Measurements from ENCODE around the gene MYPN. TPM values are rescaled to one million over a fixed set of nuclear protein-coding genes. Genes with fewer than 3 reads are reported as not detected.
A peak's percentile ranks its signal among the peaks of the same experiment; 100 is the strongest.
"Not testable (repeated sequence)": the region's sequence is repeated elsewhere in the genome, so short reads cannot be mapped to it uniquely, and the experiment has no call there.

MYPN gene, protein sequence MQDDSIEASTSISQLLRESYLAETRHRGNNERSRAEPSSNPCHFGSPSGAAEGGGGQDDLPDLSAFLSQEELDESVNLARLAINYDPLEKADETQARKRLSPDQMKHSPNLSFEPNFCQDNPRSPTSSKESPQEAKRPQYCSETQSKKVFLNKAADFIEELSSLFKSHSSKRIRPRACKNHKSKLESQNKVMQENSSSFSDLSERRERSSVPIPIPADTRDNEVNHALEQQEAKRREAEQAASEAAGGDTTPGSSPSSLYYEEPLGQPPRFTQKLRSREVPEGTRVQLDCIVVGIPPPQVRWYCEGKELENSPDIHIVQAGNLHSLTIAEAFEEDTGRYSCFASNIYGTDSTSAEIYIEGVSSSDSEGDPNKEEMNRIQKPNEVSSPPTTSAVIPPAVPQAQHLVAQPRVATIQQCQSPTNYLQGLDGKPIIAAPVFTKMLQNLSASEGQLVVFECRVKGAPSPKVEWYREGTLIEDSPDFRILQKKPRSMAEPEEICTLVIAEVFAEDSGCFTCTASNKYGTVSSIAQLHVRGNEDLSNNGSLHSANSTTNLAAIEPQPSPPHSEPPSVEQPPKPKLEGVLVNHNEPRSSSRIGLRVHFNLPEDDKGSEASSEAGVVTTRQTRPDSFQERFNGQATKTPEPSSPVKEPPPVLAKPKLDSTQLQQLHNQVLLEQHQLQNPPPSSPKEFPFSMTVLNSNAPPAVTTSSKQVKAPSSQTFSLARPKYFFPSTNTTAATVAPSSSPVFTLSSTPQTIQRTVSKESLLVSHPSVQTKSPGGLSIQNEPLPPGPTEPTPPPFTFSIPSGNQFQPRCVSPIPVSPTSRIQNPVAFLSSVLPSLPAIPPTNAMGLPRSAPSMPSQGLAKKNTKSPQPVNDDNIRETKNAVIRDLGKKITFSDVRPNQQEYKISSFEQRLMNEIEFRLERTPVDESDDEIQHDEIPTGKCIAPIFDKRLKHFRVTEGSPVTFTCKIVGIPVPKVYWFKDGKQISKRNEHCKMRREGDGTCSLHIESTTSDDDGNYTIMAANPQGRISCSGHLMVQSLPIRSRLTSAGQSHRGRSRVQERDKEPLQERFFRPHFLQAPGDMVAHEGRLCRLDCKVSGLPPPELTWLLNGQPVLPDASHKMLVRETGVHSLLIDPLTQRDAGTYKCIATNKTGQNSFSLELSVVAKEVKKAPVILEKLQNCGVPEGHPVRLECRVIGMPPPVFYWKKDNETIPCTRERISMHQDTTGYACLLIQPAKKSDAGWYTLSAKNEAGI (N-terminal part only)
- not detected for polyA plus RNA-seq

DNA sequence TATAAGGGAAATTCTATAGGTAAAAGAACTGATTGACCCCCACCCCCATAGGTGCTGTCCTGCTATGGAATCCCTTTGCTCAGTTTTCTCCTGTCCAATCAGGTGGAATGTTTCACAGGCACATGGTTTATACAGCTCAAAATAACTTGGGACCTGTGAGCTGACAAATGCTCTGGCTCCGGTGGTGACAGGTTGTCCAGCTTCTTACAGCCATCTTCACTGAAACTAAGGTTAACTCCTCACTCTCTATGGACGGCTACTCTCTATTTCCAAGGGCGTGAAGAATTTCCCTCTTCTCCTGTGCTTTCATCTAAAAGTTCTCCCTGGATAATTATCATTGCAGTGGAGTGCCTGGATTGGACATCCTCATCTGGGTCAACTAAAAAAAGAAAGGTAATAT lies at the start of gene MYPN:
Gene MYPN, plus strand, starts transcription at position 158 of the 400 bp plus-strand sequence. CDS start 11,951 bp downstream, outside the sequence.
- no peaks in the 10 kb centered on the region for H3K36me3 Mint-ChIP-seq
- H3K27me3 Mint-ChIP-seq (ENCODE audit: low read depth in 3 of 3): peaks cover 0 to 4% (median 3%) of the 10 kb centered on the region in 3 donors
- H3K27ac Mint-ChIP-seq: no peak within 1 kb of the TSS
- H3K4me3 Mint-ChIP-seq: no peak within 1 kb of the TSS
- no peaks in the 10 kb centered on the region for H3K4me1 Mint-ChIP-seq
- peaks cover 0 to 1% (median 0%) of the 10 kb centered on the region in 6 donors for H3K9me3 Mint-ChIP-seq
- no peak for DNase-seq

DNA sequence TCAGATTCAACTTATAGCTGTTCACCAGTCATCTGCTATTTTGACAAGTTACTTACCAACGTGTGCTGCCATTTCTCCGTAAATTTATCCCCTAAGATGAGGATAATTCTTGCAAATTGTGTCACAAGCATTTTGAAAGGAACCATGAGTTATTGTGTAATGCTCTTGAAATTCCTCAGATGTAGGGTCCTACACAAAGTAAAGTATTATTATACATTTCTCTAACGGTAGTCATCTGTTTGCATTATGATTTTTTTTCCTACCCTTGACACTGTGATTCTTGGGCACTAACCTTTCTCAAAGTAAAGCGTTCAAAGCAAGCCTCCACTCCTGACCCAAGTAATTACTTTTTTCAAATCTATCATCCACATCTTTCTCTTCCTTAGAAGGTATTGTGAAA lies 42.3 kb upstream of the MYPN start:
- H3K4me1 Mint-ChIP-seq: peaks cover 24 to 59% of the 10 kb centered on the region in 2 donors

GRCh38 chr10:68067508-68067907 lies 41.8 kb upstream of the MYPN start:
- H3K27me3 Mint-ChIP-seq (ENCODE audit: low read depth in 3 of 3): no peaks in the 10 kb centered on the region
- H3K36me3 Mint-ChIP-seq: peaks cover 0 to 5% (median 3%) of the 10 kb centered on the region in 3 donors
- H3K27ac Mint-ChIP-seq: no peak overlapping the region
- peaks cover 28 to 59% of the 10 kb centered on the region in 2 donors for H3K4me1 Mint-ChIP-seq
- H3K9me3 Mint-ChIP-seq: no peaks in the 10 kb centered on the region
- no peak overlapping the region for H3K4me3 Mint-ChIP-seq
- no peak for DNase-seq

More for the DNA sequence above, 42.3 kb upstream of the MYPN start:
- Mint-ChIP-seq H3K27ac (no peak overlapping the region), H3K4me3 (no peak overlapping the region), H3K9me3 (no peaks in the 10 kb centered on the region), H3K27me3 (ENCODE audit: low read depth in 3 of 3) (no peaks in the 10 kb centered on the region), H3K36me3 (peaks cover 0 to 5% (median 5%) of the 10 kb centered on the region in 3 donors)
- no peak for DNase-seq

DNA sequence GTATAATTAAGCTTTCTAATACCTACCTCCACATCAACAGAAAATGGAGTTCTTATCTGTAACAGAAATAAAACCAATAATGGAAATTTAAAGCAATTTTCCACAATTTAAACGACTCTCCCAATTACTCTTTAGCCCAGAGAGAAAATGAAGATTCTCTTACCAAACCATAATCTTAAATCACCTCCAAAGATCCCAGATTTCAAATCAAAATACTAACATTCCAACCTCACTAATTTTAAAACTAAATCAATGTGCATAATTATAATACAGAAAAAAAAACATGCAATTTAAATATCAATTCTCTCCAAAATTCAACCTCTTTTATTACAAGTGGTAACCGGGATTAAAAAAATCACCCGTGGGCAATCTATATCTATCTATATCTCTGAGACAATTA lies 35.7 kb upstream of the MYPN start:
- Mint-ChIP-seq H3K27me3 (ENCODE audit: low read depth in 3 of 3) (peaks cover 6 to 14% (median 12%) of the 10 kb centered on the region in 3 donors), H3K36me3 (peaks cover 0 to 5% (median 0%) of the 10 kb centered on the region in 3 donors), H3K4me1 (peaks cover 43 to 55% of the 10 kb centered on the region in 2 donors), H3K4me3 (peak overlapping the region; percentile 94 to 98 (median 96)), H3K27ac (peak overlapping the region; percentile 89 to 95 (median 94)), H3K9me3 (no peaks in the 10 kb centered on the region)
- no peak for DNase-seq

- peak in 2 of 3 donors; percentile 1 to 9 for DNase-seq
- no peaks in the 10 kb centered on the region for H3K9me3 Mint-ChIP-seq
- H3K27me3 Mint-ChIP-seq (ENCODE audit: low read depth in 3 of 3): peaks cover 6 to 14% (median 12%) of the 10 kb centered on the region in 3 donors
- peak overlapping the region; percentile 89 to 95 (median 94) for H3K27ac Mint-ChIP-seq
- H3K4me3 Mint-ChIP-seq: peak overlapping the region; percentile 94 to 98 (median 96)
- peaks cover 43 to 50% of the 10 kb centered on the region in 2 donors for H3K4me1 Mint-ChIP-seq
- H3K36me3 Mint-ChIP-seq: peaks cover 0 to 5% (median 0%) of the 10 kb centered on the region in 3 donors
Observed at GRCh38 chr10:68074031-68074774, 35.1 kb upstream of the MYPN start.

GRCh38 chr10:68074775-68075549 lies 34.3 kb upstream of the MYPN start, which contains the start of gene HERC4:
TSS of gene HERC4 (minus strand) at chr10:68075283. CDS start at chr10:68073108, 2,175 bp downstream.
- Mint-ChIP-seq H3K9me3 (no peaks in the 10 kb centered on the region), H3K36me3 (peaks cover 0 to 5% (median 0%) of the 10 kb centered on the region in 3 donors), H3K4me1 (peaks cover 43 to 46% of the 10 kb centered on the region in 2 donors), H3K4me3 (peak within 1 kb of the TSS; percentile 94 to 98 (median 96)), H3K27ac (peak within 1 kb of the TSS; percentile 89 to 95 (median 94)), H3K27me3 (ENCODE audit: low read depth in 3 of 3) (peaks cover 6 to 14% (median 12%) of the 10 kb centered on the region in 3 donors)
- peak; percentile 86 to 89 (median 87) for DNase-seq

- no peaks in the 10 kb centered on the region for H3K9me3 Mint-ChIP-seq
- peak overlapping the region; percentile 85 to 91 (median 87) for H3K27ac Mint-ChIP-seq
- peaks cover 6 to 14% (median 12%) of the 10 kb centered on the region in 3 donors for H3K27me3 Mint-ChIP-seq (ENCODE audit: low read depth in 3 of 3)
- peak overlapping the region; percentile 71 to 98 (median 96) for H3K4me3 Mint-ChIP-seq
- no peak for DNase-seq
- H3K4me1 Mint-ChIP-seq: peaks cover 42 to 44% of the 10 kb centered on the region in 2 donors
- peaks cover 0 to 5% (median 0%) of the 10 kb centered on the region in 3 donors for H3K36me3 Mint-ChIP-seq
Observed at GRCh38 chr10:68075550-68076004, 33.7 kb upstream of the MYPN start.

DNA sequence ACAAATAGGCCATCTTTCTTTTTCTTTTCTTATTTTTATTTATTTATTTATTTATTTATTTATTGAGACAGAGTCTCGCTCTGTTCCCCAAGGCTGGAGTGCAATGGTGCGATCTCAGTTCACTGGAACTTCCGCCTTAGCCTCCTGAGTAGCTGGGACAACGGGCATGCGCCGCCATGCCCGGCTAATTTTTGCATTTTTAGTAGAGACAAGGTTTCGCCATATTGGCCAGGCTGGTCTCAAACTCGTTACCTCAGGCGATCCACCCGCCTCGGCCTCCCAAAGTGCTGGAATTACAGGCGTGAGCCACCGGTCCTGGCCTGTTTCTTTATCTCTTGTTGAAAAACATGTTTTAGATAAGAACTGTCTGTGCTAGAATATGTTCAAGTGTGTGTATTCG lies 33.2 kb upstream of the MYPN start:
- H3K36me3 Mint-ChIP-seq, DNase-seq, H3K9me3 Mint-ChIP-seq: not testable (repeated sequence)
- H3K4me1 Mint-ChIP-seq: peaks cover 37 to 39% of the 10 kb centered on the region in 2 donors
- H3K27me3 Mint-ChIP-seq (ENCODE audit: low read depth in 3 of 3): peaks cover 6 to 14% (median 12%) of the 10 kb centered on the region in 3 donors
- H3K4me3 Mint-ChIP-seq: peak overlapping the region in 3 of 5 donors; percentile 14 to 98 (median 27)
- H3K27ac Mint-ChIP-seq: peak overlapping the region in 1 of 6 donors; percentile 57

DNA sequence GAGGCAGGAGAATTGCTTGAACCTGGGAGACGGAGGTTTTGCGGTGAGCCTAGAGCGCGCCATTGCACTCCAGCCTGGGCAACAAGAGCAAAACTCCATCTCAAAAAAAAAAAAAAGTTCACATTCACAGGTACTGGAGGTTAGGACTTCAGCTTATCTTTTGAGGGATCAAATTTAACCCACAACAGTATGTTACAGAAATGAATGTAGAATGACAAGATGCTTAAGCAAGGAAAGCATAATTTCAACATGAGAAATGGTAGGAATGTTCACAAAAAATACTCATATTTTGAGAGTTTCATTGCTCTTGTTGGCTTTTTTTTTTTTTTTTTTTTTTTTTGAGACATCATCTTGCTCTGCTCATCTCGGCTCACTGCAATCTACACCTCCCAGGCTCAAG lies 32.3 kb upstream of the MYPN start:
- no peaks in the 10 kb centered on the region for H3K36me3 Mint-ChIP-seq
- peaks cover 6 to 14% (median 12%) of the 10 kb centered on the region in 3 donors for H3K27me3 Mint-ChIP-seq (ENCODE audit: low read depth in 3 of 3)

GRCh38 chr10:68079434-68079833 lies 29.9 kb upstream of the MYPN start:
- Mint-ChIP-seq H3K36me3 (no peaks in the 10 kb centered on the region), H3K4me3 (no peak overlapping the region), H3K9me3 (no peaks in the 10 kb centered on the region), H3K27ac (no peak overlapping the region), H3K27me3 (ENCODE audit: low read depth in 3 of 3) (peaks cover 8 to 14% (median 13%) of the 10 kb centered on the region in 3 donors), H3K4me1 (peaks cover 6% of the 10 kb centered on the region in 2 donors)
- no peak for DNase-seq

More for the DNA sequence above, 32.3 kb upstream of the MYPN start:
- Mint-ChIP-seq H3K9me3 (no peaks in the 10 kb centered on the region), H3K4me1 (peaks cover 28 to 30% of the 10 kb centered on the region in 2 donors), H3K4me3 (peak overlapping the region in 1 of 5 donors; percentile 14), H3K27ac (no peak overlapping the region)
- DNase-seq: no peak

DNA sequence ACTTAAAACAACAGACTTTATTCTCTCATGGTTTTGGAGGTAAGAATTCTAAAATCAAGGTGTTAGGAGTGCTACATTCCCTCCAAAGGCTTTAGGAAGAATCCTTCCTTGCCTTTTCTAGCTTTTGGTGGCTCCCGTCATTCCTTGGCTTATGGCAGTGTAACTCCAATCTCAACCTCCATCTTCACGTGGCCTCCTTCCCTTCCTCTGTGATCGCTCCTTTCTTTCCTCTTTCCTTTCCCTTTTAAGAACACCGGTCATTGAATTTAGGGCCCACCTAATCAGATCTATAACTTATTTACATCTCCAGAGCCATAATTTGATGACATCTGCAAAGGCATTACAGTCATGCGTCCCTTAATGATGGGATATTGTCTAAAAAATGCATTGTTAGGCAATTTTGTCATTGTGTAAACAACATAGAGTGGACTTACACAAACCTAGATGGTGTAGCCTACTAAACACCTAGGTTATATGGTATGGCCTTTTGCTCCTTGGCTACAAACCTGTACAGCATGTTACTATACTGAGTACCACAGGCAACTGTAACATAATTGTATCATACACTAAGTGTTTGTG lies 28.3 kb upstream of the MYPN start:
- H3K4me3 Mint-ChIP-seq: no peak overlapping the region
- no peak overlapping the region for H3K27ac Mint-ChIP-seq
- H3K4me1 Mint-ChIP-seq: no peaks in the 10 kb centered on the region
- no peaks in the 10 kb centered on the region for H3K36me3 Mint-ChIP-seq
- peaks cover 1 to 6% (median 5%) of the 10 kb centered on the region in 3 donors for H3K27me3 Mint-ChIP-seq (ENCODE audit: low read depth in 3 of 3)
- no peaks in the 10 kb centered on the region for H3K9me3 Mint-ChIP-seq
- no peak for DNase-seq

Measured in immature natural killer cell (primary cell).